Mucosa of stomach (tissue), 1 donor: ENCODE results near the gene GMEB2.
"Not testable (repeated sequence)": the region's sequence is repeated elsewhere in the genome, so short reads cannot be mapped to it uniquely, and the experiment has no call there.

Experiments used
- H3K27me3 ChIP-seq: one replicate; pipeline ENCODE4 v1.7.0; 2013; ENCODE audit warnings: mild to moderate bottlenecking, low read length; ENCODE audit not compliant: control insufficient read depth, insufficient read depth
- H3K36me3 ChIP-seq: one replicate; pipeline ENCODE4 v1.7.0; 2013; ENCODE audit warnings: low read length; ENCODE audit not compliant: control insufficient read depth, insufficient read depth
- H3K4me1 ChIP-seq: one replicate; pipeline ENCODE4 v1.7.0; 2013; ENCODE audit warnings: mild to moderate bottlenecking, low read length; ENCODE audit not compliant: control insufficient read depth, insufficient read depth
- H3K4me3 ChIP-seq: one replicate; pipeline ENCODE4 v1.7.0; 2013; ENCODE audit warnings: low read length
- H3K9ac ChIP-seq: one replicate; pipeline ENCODE4 v1.7.0; 2013; ENCODE audit warnings: mild to moderate bottlenecking, low read length, moderate library complexity
- H3K9me3 ChIP-seq: one replicate; pipeline ENCODE4 v1.7.0; 2013; ENCODE audit warnings: mild to moderate bottlenecking, low read length, moderate library complexity; ENCODE audit not compliant: control insufficient read depth
- donor health status: Pancreatic carcinoma.

GMEB2 gene, protein sequence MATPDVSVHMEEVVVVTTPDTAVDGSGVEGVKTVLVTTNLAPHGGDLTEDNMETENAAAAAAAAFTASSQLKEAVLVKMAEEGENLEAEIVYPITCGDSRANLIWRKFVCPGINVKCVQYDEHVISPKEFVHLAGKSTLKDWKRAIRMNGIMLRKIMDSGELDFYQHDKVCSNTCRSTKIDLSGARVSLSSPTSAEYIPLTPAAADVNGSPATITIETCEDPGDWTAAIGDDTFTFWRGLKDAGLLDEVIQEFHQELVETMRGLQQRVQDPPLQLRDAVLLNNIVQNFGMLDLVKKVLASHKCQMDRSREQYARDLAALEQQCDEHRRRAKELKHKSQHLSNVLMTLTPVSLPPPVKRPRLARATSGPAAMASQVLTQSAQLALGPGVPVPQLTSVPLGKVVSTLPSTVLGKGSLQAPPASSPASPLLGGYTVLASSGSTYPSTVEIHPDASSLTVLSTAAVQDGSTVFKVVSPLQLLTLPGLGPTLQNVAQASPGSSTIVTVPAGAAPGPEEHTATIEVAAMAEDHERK

DNA sequence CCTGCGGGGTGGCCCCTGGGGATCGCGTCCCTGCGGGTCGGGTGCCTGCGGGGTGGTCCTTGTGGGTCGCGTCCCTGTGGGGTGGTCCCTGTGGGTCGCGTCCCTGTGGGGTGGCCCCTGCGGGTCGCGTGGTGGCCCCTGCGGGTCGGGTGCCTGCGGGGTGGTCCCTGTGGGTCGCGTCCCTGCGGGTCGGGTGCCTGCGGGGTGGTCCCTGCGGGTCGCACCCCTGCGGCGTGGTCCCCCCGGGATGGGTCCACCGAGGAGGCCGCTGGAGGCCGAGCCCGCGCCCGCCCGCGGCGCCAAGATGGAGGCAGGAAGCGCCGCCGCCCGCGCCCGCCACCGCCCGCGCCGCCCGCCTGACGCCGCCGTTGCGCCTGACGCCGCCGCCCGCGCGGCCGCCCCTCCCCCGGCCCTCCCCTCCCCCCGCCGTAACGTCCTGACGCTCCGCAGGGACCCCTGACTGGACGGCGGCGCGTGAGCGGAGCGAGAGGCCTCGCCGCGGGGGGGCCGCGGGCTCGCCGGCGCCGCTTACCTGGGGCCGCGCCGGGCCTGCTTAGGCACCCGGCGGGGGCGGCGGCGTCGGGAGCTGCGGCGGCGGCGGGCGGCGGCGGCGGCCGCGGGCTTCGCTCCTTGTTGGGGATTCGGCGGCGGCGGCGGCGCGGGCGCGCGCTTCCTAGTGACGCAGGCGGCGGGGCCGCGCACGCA is at the start of gene GMEB2:
TSS of gene GMEB2 (minus strand) at position 678 of the 705 bp plus-strand sequence. CDS start 7,704 bp downstream, outside the sequence.
- Histone ChIP-seq H3K4me3 (peak within 1 kb of the TSS; percentile 87), H3K9ac (peak within 1 kb of the TSS; percentile 97), H3K36me3 (no peaks in the 10 kb centered on the region), H3K4me1 (peaks cover 11% of the 10 kb centered on the region), H3K9me3 (no peaks in the 10 kb centered on the region), H3K27me3 (no peaks in the 10 kb centered on the region)

DNA sequence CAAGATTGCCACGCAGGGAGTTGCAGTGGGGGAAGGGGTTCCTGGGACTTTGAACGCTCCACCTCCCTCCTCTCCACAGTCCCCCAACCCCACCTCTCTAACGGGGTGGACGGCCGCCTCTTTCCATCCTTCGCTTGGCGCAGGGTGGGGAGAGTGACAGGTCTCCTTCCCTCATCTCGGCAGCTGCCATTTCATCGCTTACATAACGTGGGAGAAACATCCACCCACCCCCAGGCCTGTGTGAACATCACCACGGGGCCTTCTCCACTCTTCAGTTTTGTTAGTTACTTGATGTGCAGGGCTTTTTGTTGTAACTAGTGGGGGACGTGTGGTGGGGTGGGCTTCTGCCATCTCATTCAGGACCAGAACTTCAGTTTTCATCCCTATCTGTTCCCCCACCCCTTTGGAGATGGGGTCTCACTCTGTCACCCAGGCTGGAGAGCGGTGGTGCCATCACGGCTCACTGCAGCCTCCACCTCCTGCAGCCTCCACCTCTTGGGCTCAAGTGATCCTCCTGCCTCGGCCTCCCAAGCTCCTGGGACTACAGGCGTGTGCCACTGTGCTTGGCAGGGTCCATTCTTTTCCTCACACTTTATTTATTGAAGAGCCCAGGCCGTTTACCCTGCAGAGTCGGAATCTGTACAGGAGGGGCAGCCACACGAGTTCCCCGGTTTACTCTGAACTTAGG is 48.9 kb upstream of the GMEB2 start:
- H3K4me3 ChIP-seq: no peak overlapping the region
- no peaks in the 10 kb centered on the region for H3K9me3 ChIP-seq
- no peaks in the 10 kb centered on the region for H3K36me3 ChIP-seq
- no peaks in the 10 kb centered on the region for H3K27me3 ChIP-seq
- no peak overlapping the region for H3K9ac ChIP-seq
- no peaks in the 10 kb centered on the region for H3K4me1 ChIP-seq

DNA sequence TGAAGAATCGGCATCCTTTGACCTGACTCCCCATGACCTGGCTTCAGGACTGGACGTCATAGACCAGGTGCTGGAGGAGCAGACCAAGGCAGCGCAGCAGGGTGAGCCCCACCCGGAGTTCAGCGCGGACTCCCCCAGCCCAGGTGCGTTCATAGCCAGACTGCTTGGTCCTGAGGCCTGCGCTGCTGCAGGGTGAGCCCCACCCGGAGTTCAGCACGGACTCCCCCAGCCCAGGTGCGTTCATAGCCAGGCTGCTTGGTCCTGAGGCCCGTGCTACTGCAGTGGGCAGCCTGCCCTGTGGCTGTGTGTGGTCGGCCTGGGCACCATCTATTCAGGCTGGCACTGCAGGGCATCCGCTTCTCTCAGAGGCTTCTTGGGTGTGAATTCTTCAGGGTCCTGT is 47.0 kb upstream of the GMEB2 start:
- no peaks in the 10 kb centered on the region for H3K9me3 ChIP-seq

DNA sequence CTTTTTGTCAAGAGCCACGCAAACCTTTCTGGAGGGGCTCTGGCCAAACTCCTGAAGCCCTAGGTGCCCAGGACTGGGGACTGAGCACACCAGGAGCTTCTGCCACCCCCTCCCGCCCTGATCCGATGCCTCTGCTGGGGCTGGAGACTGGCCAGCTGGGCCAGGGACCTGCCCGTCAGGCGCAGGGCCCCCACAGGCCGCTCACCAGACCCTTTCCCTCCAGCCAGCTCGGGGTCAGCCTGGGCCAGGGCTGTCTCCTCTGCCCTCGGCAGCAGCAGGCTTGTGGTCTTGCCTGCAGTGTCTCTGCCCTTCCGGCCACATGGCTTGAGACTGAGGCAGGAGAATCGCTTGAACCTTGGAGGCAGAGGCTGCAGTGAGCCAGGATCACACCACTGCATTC is 45.8 kb upstream of the GMEB2 start:
- H3K4me1 ChIP-seq: no peaks in the 10 kb centered on the region
- no peak overlapping the region for H3K9ac ChIP-seq
- no peaks in the 10 kb centered on the region for H3K36me3 ChIP-seq
- H3K4me3 ChIP-seq: no peak overlapping the region
- H3K27me3 ChIP-seq: no peaks in the 10 kb centered on the region
- no peaks in the 10 kb centered on the region for H3K9me3 ChIP-seq

More for the DNA sequence above, 47.0 kb upstream of the GMEB2 start:
- Histone ChIP-seq H3K9ac (no peak overlapping the region), H3K36me3 (no peaks in the 10 kb centered on the region), H3K4me1 (no peaks in the 10 kb centered on the region), H3K27me3 (no peaks in the 10 kb centered on the region), H3K4me3 (no peak overlapping the region)

DNA sequence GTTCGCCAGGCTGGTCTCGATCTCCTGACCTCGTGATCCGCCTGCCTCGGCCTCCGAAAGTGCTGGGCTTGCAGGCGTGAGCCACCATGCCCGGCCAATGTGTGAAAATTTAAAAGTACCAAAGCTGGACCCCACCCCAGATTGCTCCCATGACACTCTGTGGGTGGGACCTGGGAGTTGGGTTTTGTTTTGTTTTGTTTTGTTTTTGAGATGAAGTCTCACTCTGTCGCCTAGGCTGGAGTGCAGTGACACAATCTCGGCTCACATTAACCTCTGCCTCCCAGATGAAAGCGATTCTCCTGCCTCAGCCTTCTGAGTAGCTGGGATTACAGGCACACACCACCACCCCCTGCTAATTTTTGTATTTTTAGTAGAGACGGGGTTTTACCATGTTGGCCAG is 44.8 kb upstream of the GMEB2 start:
- H3K27me3 ChIP-seq, H3K36me3 ChIP-seq, H3K4me3 ChIP-seq, H3K9me3 ChIP-seq, H3K9ac ChIP-seq, H3K4me1 ChIP-seq: not testable (repeated sequence)

DNA sequence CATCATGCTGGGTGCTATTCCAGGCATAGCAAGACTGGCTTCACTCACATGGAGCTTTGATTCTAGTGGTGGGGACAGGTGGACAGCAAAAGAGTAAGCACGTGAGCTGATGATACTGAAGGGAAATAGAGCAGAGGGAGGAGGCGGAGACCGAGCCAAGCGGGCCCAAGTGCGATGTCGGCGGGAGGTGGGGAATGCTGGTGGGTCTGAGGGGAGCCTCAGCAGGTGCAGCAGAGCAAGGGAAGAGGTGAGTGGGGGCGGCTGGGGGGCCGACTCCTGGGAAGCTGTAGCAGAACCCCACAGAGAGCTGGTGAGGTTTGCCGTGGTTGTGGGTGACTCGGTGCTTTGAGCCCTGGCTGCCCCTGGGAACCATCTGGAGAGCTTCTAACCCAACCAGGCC is 41.5 kb upstream of the GMEB2 start:
- peaks cover 5% of the 10 kb centered on the region for H3K36me3 ChIP-seq
- H3K4me1 ChIP-seq: no peaks in the 10 kb centered on the region
- no peak overlapping the region for H3K4me3 ChIP-seq
- H3K9ac ChIP-seq: no peak overlapping the region
- H3K9me3 ChIP-seq: no peaks in the 10 kb centered on the region
- no peaks in the 10 kb centered on the region for H3K27me3 ChIP-seq

DNA sequence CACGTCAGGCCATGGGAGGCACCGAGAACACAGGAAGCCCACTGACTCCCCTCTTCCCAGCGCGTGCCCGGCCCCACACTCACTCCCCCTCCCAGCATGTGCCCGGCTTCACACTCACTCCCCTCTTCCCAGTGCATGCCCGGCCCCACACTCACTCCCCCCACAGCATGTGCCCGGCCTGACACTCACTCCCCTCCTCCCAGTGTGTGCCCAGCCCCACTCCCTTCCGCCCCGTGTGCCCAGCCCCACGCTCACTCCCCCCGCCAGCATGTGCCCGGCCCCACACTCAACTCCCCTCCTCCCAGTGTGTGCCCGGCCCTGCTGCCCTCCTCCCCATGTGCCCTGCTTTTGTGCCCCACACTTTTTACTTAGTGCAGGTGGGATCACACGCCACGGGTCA is 41.0 kb upstream of the GMEB2 start:
- Histone ChIP-seq H3K4me3 (no peak overlapping the region), H3K27me3 (no peaks in the 10 kb centered on the region), H3K36me3 (peaks cover 5% of the 10 kb centered on the region), H3K9me3 (no peaks in the 10 kb centered on the region), H3K9ac (no peak overlapping the region), H3K4me1 (no peaks in the 10 kb centered on the region)

DNA sequence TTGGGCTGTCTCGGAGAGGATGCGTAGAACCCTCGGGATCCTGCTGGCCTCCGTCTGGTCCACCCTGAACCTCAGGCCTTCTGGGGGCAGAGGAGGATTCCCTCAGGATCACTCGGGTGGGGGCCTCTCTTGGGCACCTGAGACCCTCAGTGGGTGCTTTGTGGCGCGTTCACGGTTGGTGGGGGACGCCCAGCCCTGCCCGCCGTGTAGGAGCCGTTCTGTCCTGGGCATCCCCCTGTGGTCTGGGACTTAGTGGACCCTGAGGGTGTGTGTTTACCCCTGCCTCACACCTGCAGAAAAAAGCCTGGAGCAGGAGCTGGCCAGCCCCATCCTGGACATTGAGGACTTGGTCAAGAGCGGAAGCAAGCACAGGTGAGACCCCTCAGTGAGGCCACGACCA is 38.8 kb upstream of the GMEB2 start:
- Histone ChIP-seq H3K4me3 (no peak overlapping the region), H3K27me3 (no peaks in the 10 kb centered on the region), H3K9ac (no peak overlapping the region), H3K9me3 (no peaks in the 10 kb centered on the region), H3K36me3 (peaks cover 5% of the 10 kb centered on the region), H3K4me1 (no peaks in the 10 kb centered on the region)

DNA sequence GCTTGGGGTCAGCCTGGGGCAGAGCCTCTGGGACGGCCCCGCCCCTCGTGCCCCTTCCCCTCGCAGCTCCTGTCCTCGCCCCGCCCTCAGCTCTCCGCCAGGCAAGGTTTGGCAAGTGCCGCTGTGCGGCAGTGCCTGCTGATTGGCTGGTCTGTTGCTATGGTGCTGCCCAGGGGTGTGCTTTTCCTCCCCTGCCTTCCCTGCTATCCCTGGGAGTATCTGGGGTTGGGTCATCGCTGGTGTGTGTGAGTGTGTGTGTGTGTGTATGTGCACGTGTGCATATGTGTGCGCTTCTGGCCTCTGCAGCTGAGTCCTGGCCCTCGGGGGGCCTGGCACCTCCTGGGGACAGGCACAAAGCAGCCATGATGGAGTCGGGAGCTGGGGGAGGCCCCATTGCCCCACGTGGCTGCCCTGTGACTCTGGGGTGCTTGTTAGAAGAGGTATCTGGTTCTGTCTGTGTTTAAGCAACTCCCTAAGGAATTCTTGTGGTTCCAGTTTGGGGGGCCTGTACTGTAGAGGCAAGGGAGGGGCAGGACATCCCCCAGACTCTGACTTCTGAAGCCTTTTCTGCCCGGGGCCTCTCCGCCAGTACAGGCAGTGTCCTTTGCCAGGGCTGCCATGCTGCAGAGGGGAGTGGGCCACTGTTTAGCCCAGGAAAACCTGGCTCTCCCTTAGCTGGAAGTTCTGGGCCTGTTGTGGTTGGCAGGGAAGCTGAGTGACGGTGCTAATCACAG is 38.1 kb upstream of the GMEB2 start:
- no peak overlapping the region for H3K9ac ChIP-seq
- H3K4me3 ChIP-seq: no peak overlapping the region
- H3K4me1 ChIP-seq: no peaks in the 10 kb centered on the region
- H3K9me3 ChIP-seq: no peaks in the 10 kb centered on the region
- H3K36me3 ChIP-seq: peaks cover 5% of the 10 kb centered on the region
- no peaks in the 10 kb centered on the region for H3K27me3 ChIP-seq

DNA sequence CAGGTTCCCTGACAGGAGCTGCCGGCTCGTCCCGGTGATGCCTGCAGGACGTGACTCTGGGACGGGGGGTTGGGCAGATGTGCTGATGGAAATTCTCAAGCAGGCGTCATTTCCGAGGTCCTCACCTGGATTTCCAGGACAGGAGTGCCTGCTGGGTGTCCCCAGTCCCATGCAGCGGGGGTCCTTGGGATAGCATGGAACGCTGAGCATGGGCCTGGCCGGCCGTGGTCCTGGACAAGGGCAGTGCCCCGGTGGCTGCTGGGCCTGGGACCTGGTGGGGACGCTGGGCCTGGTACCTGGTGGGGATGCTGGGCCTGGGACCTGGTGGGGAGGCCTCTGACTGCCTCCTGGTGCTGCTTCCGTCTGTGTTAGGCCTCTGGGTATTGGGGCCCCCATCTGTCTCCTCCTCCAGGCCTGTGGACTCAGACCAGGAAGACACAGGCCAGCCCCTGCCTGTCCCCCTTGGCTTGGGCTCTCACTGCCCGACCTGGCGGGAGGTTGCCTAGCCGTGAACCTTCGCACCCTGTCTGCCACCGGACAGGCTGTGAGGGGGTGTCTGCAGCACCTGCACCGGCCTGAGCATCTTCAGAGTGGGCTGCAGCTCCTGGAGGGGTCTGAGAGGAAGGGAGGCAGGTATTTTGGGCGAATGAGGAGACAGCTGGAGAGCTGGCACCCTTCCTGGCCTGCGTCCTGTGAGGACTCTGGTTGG is 37.4 kb upstream of the GMEB2 start:
- no peak overlapping the region for H3K4me3 ChIP-seq
- H3K9me3 ChIP-seq: no peaks in the 10 kb centered on the region
- H3K36me3 ChIP-seq: peaks cover 5% of the 10 kb centered on the region
- H3K27me3 ChIP-seq: no peaks in the 10 kb centered on the region
- H3K9ac ChIP-seq: no peak overlapping the region
- H3K4me1 ChIP-seq: peaks cover 3% of the 10 kb centered on the region
